H1 (cell line): ENCODE results near the gene OS9. TPM values are rescaled to one million over a fixed set of nuclear protein-coding genes. Genes with fewer than 3 reads are reported as not detected.

ENCODE experiments used
- CTCF ChIP-seq, 3 experiments: IDR thresholded peaks; 1 replicate in 2 of 3; 2 replicates in 1 of 3; pipeline versions ENCODE4 v1.5.1 to v1.6.1; 2011; ENCODE audit warnings: low read length in 3 of 3, mild to moderate bottlenecking in 3 of 3, inconsistent platforms in 2 of 3, low read depth in 1 of 3, moderate library complexity in 1 of 3; ENCODE audit not compliant: insufficient read depth in 1 of 3; ENCODE audit errors: control extremely low read depth in 1 of 3
- EZH2 ChIP-seq: fragments of 200-600 bp; sonication (generic); IDR thresholded peaks from 2 replicates; pipeline ENCODE4 v1.7.1; 2012; ENCODE audit warnings: low read depth, mild to moderate bottlenecking, moderate library complexity, low read length, inconsistent platforms; ENCODE audit not compliant: severe bottlenecking
- SAP30 ChIP-seq: fragments of 300-600 bp; sonication (generic); IDR thresholded peaks from 2 replicates; pipeline ENCODE4 v1.7.1; 2012; ENCODE audit warnings: low read length, moderate library complexity, mild to moderate bottlenecking, inconsistent platforms; ENCODE audit not compliant: insufficient read depth, insufficient replicate concordance
- SUZ12 ChIP-seq: fragments of 200-600 bp; sonication (generic); IDR thresholded peaks from 2 replicates; pipeline ENCODE4 v1.6.1; 2012; ENCODE audit warnings: mild to moderate bottlenecking, inconsistent platforms, low read length, moderate library complexity, mixed read lengths
- polyA plus RNA-seq, 7 experiments: library from polyadenylated mRNA; depleted of rRNA in 3 of 7; stranded (reverse) in 5 of 7; unstranded in 2 of 7; fragments of >200 nt in 5 of 7; fragments of 200-250 nt in 2 of 7; gene quantifications; 1 replicate in 5 of 7; 2 replicates in 1 of 7; 4 replicates in 1 of 7; pipeline versions ENCODE4 v1.2.1 to v1.2.3, GENCODE V29; 2011 to 2013; ENCODE audit warnings: missing spikeins in 2 of 7, mixed read lengths in 2 of 7
- total RNA-seq: library from RNA; stranded (reverse); fragmentation: NEBNext Ultra II Directional; extraction: Animal tissue kit (Norgen Biotek cat#: 25700); gene quantifications from 2 replicates; pipeline ENCODE4 v1.2.1, GENCODE V29; 2021

OS9 gene
- total and polyA plus RNA-seq, 2 of the 8 experiments (the other 6 are each of a cell fraction or from before 2014, with no cell fraction given), result 71.0 to 108 TPM

DNA sequence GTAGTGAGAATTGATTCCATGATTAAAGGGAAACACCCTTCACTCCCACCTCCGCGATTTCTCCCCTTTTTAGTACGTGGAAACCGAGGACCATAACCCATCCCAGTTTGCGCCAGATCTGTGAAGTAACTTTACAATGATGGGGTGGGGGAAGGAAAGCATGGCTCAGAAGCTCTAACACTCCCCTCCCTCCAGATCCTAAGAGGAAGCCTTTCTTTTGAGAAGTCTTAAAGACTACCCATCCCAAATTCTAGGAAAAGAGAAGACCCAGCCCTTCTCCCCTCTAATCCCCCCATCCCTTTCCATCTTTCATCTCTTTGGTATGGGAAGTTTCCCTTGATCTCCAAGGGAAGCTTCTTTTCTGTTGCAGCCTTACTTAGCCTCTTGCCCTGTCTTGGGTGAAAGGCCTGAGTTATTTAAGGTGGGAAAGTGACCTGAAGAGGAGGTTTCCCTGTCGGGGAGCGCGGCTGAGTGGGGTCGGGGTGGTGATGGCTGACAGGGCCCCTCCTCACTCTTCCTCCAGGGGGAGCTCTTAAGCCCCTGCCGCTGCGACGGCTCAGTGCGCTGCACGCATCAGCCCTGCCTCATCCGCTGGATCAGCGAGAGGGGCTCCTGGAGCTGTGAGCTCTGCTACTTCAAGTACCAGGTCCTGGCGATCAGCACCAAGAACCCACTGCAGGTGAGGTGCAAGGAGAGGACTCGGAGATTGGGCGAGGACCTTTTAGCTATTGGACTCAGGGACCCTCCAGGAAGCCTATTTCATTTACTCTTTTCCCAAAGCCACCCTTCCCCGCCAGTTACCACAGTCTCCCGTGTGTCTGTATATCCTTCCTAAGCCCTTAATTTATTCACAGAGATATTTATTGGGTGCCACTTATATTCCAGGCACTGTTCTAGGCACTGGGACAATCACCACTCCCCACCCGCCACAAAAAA, 62.7 kb downstream of the OS9 start (continued):
- no peak for TF ChIP-seq SAP30
- TF ChIP-seq EZH2, result peak; percentile 62
- TF ChIP-seq CTCF (IDR thresholded peaks at IDR 0.05; ENCODE audit: control extremely low read depth in 1 of 3, insufficient read depth in 1 of 3, low read depth in 1 of 3, low read length in 3 of 3), result peak; percentile 83 to 98 (median 97)
- peak; percentile 73 for TF ChIP-seq SUZ12
